ENCODE data around the gene BAZ1A.
"Not testable (repeated sequence)": the region's sequence is repeated elsewhere in the genome, so short reads cannot be mapped to it uniquely, and the experiment has no call there.

Gene BAZ1A

GRCh38 chr14:34853041-34853440 lies 22.1 kb downstream of the BAZ1A start:
- no peak for DNase-seq (ENCODE audit: low read depth)

- DNase-seq (ENCODE audit: low read depth) = peak; percentile 34
These were observed 23.8 kb downstream of the BAZ1A start for GRCh38 chr14:34851395-34851794.

- DNase-seq (ENCODE audit: low read depth) = no peak
These were observed 29.3 kb downstream of the BAZ1A start for GRCh38 chr14:34845869-34846268.

- DNase-seq (ENCODE audit: low read depth) = peak; percentile 54
These were observed 32.1 kb downstream of the BAZ1A start for GRCh38 chr14:34843011-34843554.

GRCh38 chr14:34837801-34838322 lies 37.3 kb downstream of the BAZ1A start:
- DNase-seq (ENCODE audit: low read depth) = no peak

GRCh38 chr14:34835312-34835711 lies 39.8 kb downstream of the BAZ1A start:
- no peak for DNase-seq (ENCODE audit: low read depth)

GRCh38 chr14:34833549-34834523 lies 41.3 kb downstream of the BAZ1A start:
- no peak for DNase-seq (ENCODE audit: low read depth)

- no peak for DNase-seq (ENCODE audit: low read depth)
These were observed 48.5 kb downstream of the BAZ1A start for GRCh38 chr14:34826661-34827060.

- peak; percentile 11 for DNase-seq (ENCODE audit: low read depth)
These were observed 50.3 kb downstream of the BAZ1A start for GRCh38 chr14:34824826-34825225.

GRCh38 chr14:34824256-34824655 lies 50.9 kb downstream of the BAZ1A start:
- no peak for DNase-seq (ENCODE audit: low read depth)

GRCh38 chr14:34817768-34818167 lies 57.4 kb downstream of the BAZ1A start:
- no peak for DNase-seq (ENCODE audit: low read depth)

GRCh38 chr14:34810028-34810427 lies 65.1 kb downstream of the BAZ1A start:
- no peak for DNase-seq (ENCODE audit: low read depth)

GRCh38 chr14:34806257-34806656 lies 68.9 kb downstream of the BAZ1A start:
- DNase-seq (ENCODE audit: low read depth) = no peak

GRCh38 chr14:34804933-34805332 lies 70.2 kb downstream of the BAZ1A start:
- DNase-seq (ENCODE audit: low read depth) = no peak

GRCh38 chr14:34798861-34799260 lies 76.3 kb downstream of the BAZ1A start:
- not testable (repeated sequence) for DNase-seq (ENCODE audit: low read depth)

GRCh38 chr14:34797747-34798583 lies 77.2 kb downstream of the BAZ1A start:
- DNase-seq (ENCODE audit: low read depth) = no peak

GRCh38 chr14:34796902-34797301 lies 78.3 kb downstream of the BAZ1A start:
- no peak for DNase-seq (ENCODE audit: low read depth)

GRCh38 chr14:34794941-34795340 lies 80.2 kb downstream of the BAZ1A start:
- no peak for DNase-seq (ENCODE audit: low read depth)

GRCh38 chr14:34794217-34794616 lies 80.9 kb downstream of the BAZ1A start:
- DNase-seq (ENCODE audit: low read depth) = no peak

GRCh38 chr14:34792598-34792997 lies 82.6 kb downstream of the BAZ1A start:
- DNase-seq (ENCODE audit: low read depth) = no peak

- DNase-seq (ENCODE audit: low read depth) = no peak
These were observed 89.7 kb downstream of the BAZ1A start for GRCh38 chr14:34785223-34786006.

All from GM04503 (cell line).